ENCODE results near the gene KCNJ12.

GRCh38 chr17:21357281-21357680 is 18.9 kb upstream of the KCNJ12 start:
- TF ChIP-seq MAX (IDR thresholded peaks at IDR 0.05) (no peak), CEBPB (IDR thresholded peaks at IDR 0.05) (no peak), YY1 (IDR thresholded peaks at IDR 0.05; ENCODE audit: low read depth) (no peak)

Measured in Ishikawa (cell line).